NCI-H460 (cell line): Measurements from ENCODE around the gene KRTAP22-1. TPM values are rescaled to one million over a fixed set of nuclear protein-coding genes. Genes with fewer than 3 reads are reported as not detected.

Source experiments
- DNase-seq: peaks from one replicate; pipeline ENCODE4 v3.0.0-alpha.2; 2016; ENCODE audit warnings: low read depth; ENCODE audit errors: extremely low read depth
- small RNA-seq, 2 experiments: library from RNA; depleted of rRNA; stranded (forward); fragments of <200 nt; gene quantifications; one replicate each; pipeline ENCODE3, GENCODE V24; 2014
- total RNA-seq: library from RNA; depleted of rRNA; stranded (reverse); fragments of >200 nt; shearing (Covaris generic); gene quantifications from 2 replicates; pipeline ENCODE4 v1.2.3, GENCODE V29; 2014; rRNA removed

Gene KRTAP22-1
- total RNA-seq, 1 experiment from 2014 or later = not detected

DNA sequence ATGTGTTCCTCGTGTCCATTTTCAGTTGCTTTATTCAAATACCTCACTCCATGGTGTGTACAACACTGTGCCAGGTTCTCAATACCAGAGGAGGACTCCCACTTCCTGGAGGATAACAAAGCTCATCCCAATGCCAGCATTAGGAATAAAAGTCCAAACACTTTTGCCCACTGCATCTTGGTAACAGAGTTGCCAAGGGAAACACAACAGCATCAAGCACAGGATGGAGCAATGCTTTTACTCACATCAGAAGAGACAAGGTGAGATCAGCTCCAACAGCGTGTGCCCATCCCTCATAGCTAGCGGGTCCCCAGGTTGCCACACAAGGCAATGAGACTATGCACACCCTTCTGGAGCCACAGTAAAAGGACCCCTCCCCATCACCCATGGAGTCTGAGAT lies 22.5 kb downstream of the KRTAP22-1 start:
- DNase-seq = no peak

DNA sequence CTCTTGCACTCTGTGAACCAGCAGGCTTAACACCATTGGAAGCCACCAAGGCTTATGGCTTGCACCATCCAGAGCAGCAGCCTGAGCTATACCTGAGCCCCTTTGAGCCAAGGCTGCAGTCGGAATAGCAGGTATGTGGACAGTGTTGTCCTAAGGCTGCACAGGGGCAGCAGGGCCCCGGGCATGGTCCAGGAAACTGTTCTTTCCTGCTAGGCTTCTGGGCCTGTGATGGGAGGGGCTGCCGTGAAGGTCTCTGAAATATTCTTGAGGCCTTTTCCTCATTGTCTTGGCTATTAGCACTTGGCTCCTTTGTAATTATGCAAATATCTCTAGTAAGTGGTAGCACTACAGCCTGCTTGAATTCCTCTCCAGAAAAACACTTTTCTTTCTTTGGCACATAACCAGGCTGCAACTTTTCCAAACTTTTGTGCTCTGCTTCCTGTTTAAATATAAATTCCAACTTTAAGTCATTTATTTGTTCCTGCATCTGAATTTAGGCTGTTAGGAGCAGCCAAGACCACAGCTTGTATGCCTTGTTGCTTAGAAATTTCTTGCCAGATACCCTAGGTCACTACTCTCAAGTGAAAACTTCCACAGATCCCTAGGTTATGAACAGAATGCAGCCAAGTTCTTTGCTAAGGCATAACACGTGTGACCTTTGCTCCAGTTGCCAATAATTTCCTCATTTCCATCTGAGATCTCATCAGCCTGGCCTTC lies 24.7 kb downstream of the KRTAP22-1 start:
- DNase-seq = no peak

GRCh38 chr21:30628109-30628508 lies 27.2 kb downstream of the KRTAP22-1 start:
- no peak for DNase-seq

- DNase-seq = no peak
Measured at GRCh38 chr21:30629200-30629599, 28.3 kb downstream of the KRTAP22-1 start.

DNA sequence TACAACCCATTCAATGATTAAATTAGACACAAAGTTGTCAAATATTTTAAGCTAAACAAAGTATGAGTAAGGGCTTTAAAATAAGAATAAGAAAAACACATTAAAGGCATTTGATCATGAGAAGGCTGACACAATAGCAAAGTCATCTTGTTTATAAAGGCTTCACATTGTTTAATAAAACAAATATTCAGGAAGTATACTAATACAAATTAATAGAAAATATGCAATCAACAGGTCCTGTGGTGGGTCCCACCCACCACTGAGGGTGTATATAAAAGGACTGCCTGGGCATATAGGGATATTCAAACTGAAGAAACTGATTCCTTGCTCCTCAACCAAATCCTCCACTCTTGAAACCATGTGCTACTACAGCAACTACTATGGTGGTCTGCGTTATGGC lies 34.0 kb downstream of the KRTAP22-1 start, which contains the start of gene KRTAP20-2:
KRTAP20-2 (plus strand) TSS at position 301 of the 400 bp plus-strand sequence; CDS start at position 359, 58 bp downstream.
- no peak for DNase-seq

- DNase-seq = no peak
Measured at GRCh38 chr21:30638686-30639085, 37.8 kb downstream of the KRTAP22-1 start.

- DNase-seq = no peak
Measured at GRCh38 chr21:30642564-30642963, 41.7 kb downstream of the KRTAP22-1 start, which contains the start of gene KRTAP20-3. KRTAP20-3 (plus strand) TSS chr21:30642864.

- DNase-seq = no peak
Measured at GRCh38 chr21:30646904-30647414, 46.1 kb downstream of the KRTAP22-1 start.

Small RNA genes within 50 kb of the gene (small RNA-seq; reads per million reads assigned to genes)
- 0 reads per million in 2 experiments for gene KRTAP20-1
- 0 reads per million in 2 experiments for gene KRTAP20-3
- 0 reads per million in 2 experiments for gene KRTAP20-4
- 0 reads per million in 2 experiments for gene KRTAP22-1
- 0 reads per million in 2 experiments for gene KRTAP22-2

Other genes starting within 250 kb of the KRTAP22-1 start
- gene KRTAP13-2, start 228.8 kb upstream of the KRTAP22-1 start, total RNA-seq = not detected in 2 replicates
- not detected in 2 replicates for gene KRTAP13-1, start 205.1 kb upstream of the KRTAP22-1 start, total RNA-seq
- not detected in 2 replicates for gene KRTAP13-3, start 175.2 kb upstream of the KRTAP22-1 start, total RNA-seq
- not detected in 2 replicates for gene KRTAP13-4, start 170.9 kb upstream of the KRTAP22-1 start, total RNA-seq
- gene KRTAP15-1, start 160.8 kb upstream of the KRTAP22-1 start, total RNA-seq = not detected in 2 replicates
- not detected in 2 replicates for gene KRTAP19-1, start 120.7 kb upstream of the KRTAP22-1 start, total RNA-seq
- gene KRTAP19-2, start 113.7 kb upstream of the KRTAP22-1 start, total RNA-seq = not detected in 2 replicates
- not detected in 2 replicates for gene KRTAP19-3, start 109.1 kb upstream of the KRTAP22-1 start, total RNA-seq
- not detected in 2 replicates for gene KRTAP19-4, start 103.9 kb upstream of the KRTAP22-1 start, total RNA-seq
- not detected in 2 replicates for gene KRTAP19-5, start 98.9 kb upstream of the KRTAP22-1 start, total RNA-seq
- gene KRTAP19-6, start 59.2 kb upstream of the KRTAP22-1 start, total RNA-seq = not detected in 2 replicates
- not detected in 2 replicates for gene KRTAP19-7, start 39.8 kb upstream of the KRTAP22-1 start, total RNA-seq
- not detected in 2 replicates for gene KRTAP22-2, start 10.7 kb upstream of the KRTAP22-1 start, total RNA-seq
- not detected in 2 replicates for gene KRTAP6-3, start 8.6 kb upstream of the KRTAP22-1 start, total RNA-seq
- not detected in 2 replicates for gene KRTAP6-2, start 2.2 kb upstream of the KRTAP22-1 start, total RNA-seq
- gene KRTAP6-1, start 12.8 kb downstream of the KRTAP22-1 start, total RNA-seq = not detected in 2 replicates
- not detected in 2 replicates for gene KRTAP20-1, start 15.3 kb downstream of the KRTAP22-1 start, total RNA-seq
- not detected in 2 replicates for gene KRTAP20-4, start 19.5 kb downstream of the KRTAP22-1 start, total RNA-seq
- not detected in 2 replicates for gene KRTAP20-2, start 34.1 kb downstream of the KRTAP22-1 start, total RNA-seq
- gene KRTAP20-3, start 41.8 kb downstream of the KRTAP22-1 start, total RNA-seq = not detected in 2 replicates
- not detected in 2 replicates for gene KRTAP21-3, start 117.7 kb downstream of the KRTAP22-1 start, total RNA-seq
- not detected in 2 replicates for gene KRTAP21-2, start 146.2 kb downstream of the KRTAP22-1 start, total RNA-seq
- gene KRTAP21-1, start 154.3 kb downstream of the KRTAP22-1 start, total RNA-seq = not detected in 2 replicates
- gene KRTAP8-1, start 212.2 kb downstream of the KRTAP22-1 start, total RNA-seq = not detected in 2 replicates
- not detected in 2 replicates for gene KRTAP7-1, start 228.7 kb downstream of the KRTAP22-1 start, total RNA-seq